GM18511 (cell line): ENCODE measurements around the gene ASB2.
A peak's percentile ranks its signal among the peaks of the same experiment; 100 is the strongest.

Experiments used
- ATAC-seq: cut with Tn5 transposase; IDR thresholded peaks from one replicate; pipeline ENCODE4 v1.9.1; 2021; ENCODE audit warnings: mild to moderate bottlenecking, moderate library complexity; ENCODE audit not compliant: unreplicated experiment

ASB2 gene

GRCh38 chr14:93950948-93951634 lies 25.3 kb downstream of the ASB2 start:
- ATAC-seq: no peak

GRCh38 chr14:93949511-93950075 lies 26.8 kb downstream of the ASB2 start:
- no peak for ATAC-seq

GRCh38 chr14:93947282-93947681 lies 29.1 kb downstream of the ASB2 start:
- ATAC-seq: no peak

- ATAC-seq: no peak
Observed at GRCh38 chr14:93946541-93947090, 29.8 kb downstream of the ASB2 start.

GRCh38 chr14:93946104-93946503 lies 30.3 kb downstream of the ASB2 start:
- no peak for ATAC-seq

- no peak for ATAC-seq
Observed at GRCh38 chr14:93945070-93945399, 31.3 kb downstream of the ASB2 start.

GRCh38 chr14:93944348-93945069 lies 31.9 kb downstream of the ASB2 start:
- ATAC-seq: no peak

- no peak for ATAC-seq
Observed at GRCh38 chr14:93943930-93944329, 32.4 kb downstream of the ASB2 start.

GRCh38 chr14:93943052-93943451 lies 33.3 kb downstream of the ASB2 start:
- ATAC-seq: no peak

GRCh38 chr14:93941293-93941910 lies 35.0 kb downstream of the ASB2 start:
- ATAC-seq: no peak

GRCh38 chr14:93940437-93940836 lies 35.9 kb downstream of the ASB2 start:
- ATAC-seq: no peak

GRCh38 chr14:93939304-93940229 lies 36.8 kb downstream of the ASB2 start:
- peak; percentile 94 for ATAC-seq

GRCh38 chr14:93938751-93939303 lies 37.5 kb downstream of the ASB2 start:
- ATAC-seq: no peak

GRCh38 chr14:93937519-93937918 lies 38.9 kb downstream of the ASB2 start:
- ATAC-seq: no peak

GRCh38 chr14:93936926-93937325 lies 39.4 kb downstream of the ASB2 start:
- no peak for ATAC-seq

- no peak for ATAC-seq
Observed at GRCh38 chr14:93936245-93936644, 40.1 kb downstream of the ASB2 start.

GRCh38 chr14:93935213-93935612 lies 41.2 kb downstream of the ASB2 start:
- no peak for ATAC-seq

- no peak for ATAC-seq
Observed at GRCh38 chr14:93932642-93933041, 43.7 kb downstream of the ASB2 start.

- ATAC-seq: no peak
Observed at GRCh38 chr14:93930989-93931307, 45.4 kb downstream of the ASB2 start.

GRCh38 chr14:93930296-93930988 lies 45.9 kb downstream of the ASB2 start:
- no peak for ATAC-seq
